ENCODE results near the gene CIB1.
"Not testable (repeated sequence)": the region's sequence is repeated elsewhere in the genome, so short reads cannot be mapped to it uniquely, and the experiment has no call there.

CIB1 gene

DNA sequence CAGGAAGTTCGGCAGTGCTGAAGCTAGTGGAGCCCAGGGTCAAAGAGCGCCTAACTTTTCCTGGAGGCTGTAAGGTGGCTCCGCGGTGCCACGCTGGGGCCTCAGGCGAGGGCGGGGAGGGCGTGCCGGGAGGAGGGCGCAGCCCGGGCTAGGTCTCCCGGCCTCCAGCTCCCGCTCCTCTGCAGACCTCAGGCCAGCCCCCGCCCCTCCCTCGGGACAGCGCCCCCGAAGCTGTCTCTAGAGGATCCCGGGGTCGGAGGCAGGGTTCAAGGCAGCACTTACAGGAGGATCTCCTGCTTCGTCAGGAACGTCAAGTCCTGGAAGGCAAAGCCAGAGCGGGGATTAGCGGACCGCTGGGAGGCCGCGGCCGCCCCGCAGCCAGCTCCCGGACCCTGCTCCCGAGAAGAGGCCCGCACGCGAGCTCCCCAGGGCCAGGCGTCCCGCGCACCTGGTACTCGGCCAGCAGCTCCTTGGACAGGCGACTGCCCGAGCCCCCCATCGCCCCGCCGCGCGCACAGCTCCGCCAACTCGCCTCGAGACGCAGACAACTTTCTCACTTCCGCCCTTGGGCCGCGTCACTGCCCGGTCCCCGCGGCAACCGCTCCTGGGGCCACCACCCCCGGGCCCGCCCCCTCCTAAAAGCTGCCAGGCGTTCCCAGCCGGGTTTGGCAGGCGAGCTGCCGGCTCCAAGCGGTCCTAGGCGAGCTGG lies at the start of gene CIB1:
Gene CIB1 (minus strand): TSS at position 555 of the 709 bp plus-strand sequence. CDS start 56 bp downstream, at position 499.
- ATAC-seq (ENCODE audit: low read depth), result peak; percentile 73
- Mint-ChIP-seq H3K27ac (peak within 1 kb of the TSS; percentile 95), H3K9me3 (no peaks in the 10 kb centered on the region)

DNA sequence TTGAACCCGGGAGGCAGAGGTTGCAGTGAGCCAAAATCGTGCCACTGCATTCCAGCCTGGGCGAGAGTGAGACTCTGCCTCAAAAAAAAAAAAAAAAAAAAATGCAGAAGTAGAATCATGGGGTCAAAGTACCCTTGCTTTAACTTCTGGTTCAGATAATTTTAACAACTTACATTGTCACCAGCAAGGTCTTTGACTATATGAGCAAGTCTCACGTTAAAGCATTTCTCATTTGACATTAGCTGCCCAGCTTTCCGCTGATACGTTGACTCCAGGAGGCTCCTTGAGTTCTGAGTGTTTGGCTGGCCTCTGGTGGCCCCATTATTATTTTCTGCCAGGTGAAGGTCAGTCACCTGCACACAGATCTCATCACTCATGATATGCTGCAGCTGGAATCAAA lies 47.9 kb upstream of the CIB1 start:
- H3K36me3 Mint-ChIP-seq, result not testable (repeated sequence)

More for the DNA sequence above, at the start of gene CIB1:
- peak; percentile 91 to 94 for DNase-seq (ENCODE audit: low spot score in 2 of 2)
- H3K27me3 Mint-ChIP-seq, result no peaks in the 10 kb centered on the region
- peaks cover 13% of the 10 kb centered on the region for H3K36me3 Mint-ChIP-seq
- H3K4me3 Mint-ChIP-seq, result peak within 1 kb of the TSS; percentile 89
- H3K4me1 Mint-ChIP-seq, result peaks cover 38% of the 10 kb centered on the region

DNA sequence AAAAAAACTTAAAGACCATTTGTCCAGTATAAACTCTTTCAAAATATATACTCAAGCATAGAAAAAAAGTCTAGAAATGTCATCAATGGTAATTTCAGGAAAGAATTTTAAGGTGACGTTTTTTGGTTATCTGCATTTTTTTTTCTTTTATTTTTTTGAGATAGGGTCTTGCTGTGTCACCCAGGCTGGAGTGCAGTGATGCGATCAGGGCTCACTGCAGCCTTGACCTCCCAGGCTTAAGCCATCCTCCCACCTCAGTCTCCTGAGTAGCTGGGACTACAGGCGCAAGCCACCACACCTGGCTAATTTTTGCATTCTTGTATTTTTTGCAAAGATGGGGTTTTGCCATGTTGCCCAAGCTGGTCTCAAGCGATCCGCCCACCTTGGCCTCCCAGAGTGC lies 47.0 kb upstream of the CIB1 start:
- not testable (repeated sequence) for DNase-seq (ENCODE audit: low spot score in 2 of 2); H3K27ac Mint-ChIP-seq; H3K9me3 Mint-ChIP-seq; ATAC-seq (ENCODE audit: low read depth); H3K4me1 Mint-ChIP-seq; H3K4me3 Mint-ChIP-seq; H3K27me3 Mint-ChIP-seq; H3K36me3 Mint-ChIP-seq

More for the DNA sequence above, 47.9 kb upstream of the CIB1 start:
- not testable (repeated sequence) for H3K27ac Mint-ChIP-seq; H3K4me1 Mint-ChIP-seq; H3K4me3 Mint-ChIP-seq; H3K27me3 Mint-ChIP-seq; DNase-seq (ENCODE audit: low spot score in 2 of 2); ATAC-seq (ENCODE audit: low read depth); H3K9me3 Mint-ChIP-seq

DNA sequence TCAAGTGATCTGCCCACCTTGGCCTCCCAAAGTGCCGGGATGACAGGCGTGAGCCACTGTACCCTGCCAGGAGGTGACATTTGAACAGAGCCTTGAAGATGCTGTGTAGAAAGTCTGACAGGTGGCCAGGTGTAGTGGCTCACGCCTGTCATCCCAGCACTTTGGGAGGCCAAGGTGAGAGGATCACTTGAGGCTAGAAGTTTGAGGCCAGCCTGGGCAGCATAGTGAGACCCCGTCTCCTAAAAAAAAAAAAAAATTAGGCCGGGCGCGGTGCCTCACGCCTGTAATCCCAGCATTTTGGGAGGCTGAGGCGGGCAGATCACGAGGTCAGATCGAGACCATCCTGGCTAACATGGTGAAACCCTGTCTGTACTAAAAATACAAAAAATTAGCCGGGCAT lies 44.7 kb upstream of the CIB1 start:
- DNase-seq (ENCODE audit: low spot score in 2 of 2); H3K27me3 Mint-ChIP-seq; H3K9me3 Mint-ChIP-seq; H3K4me1 Mint-ChIP-seq; H3K27ac Mint-ChIP-seq; H3K4me3 Mint-ChIP-seq; ATAC-seq (ENCODE audit: low read depth); H3K36me3 Mint-ChIP-seq: not testable (repeated sequence)

DNA sequence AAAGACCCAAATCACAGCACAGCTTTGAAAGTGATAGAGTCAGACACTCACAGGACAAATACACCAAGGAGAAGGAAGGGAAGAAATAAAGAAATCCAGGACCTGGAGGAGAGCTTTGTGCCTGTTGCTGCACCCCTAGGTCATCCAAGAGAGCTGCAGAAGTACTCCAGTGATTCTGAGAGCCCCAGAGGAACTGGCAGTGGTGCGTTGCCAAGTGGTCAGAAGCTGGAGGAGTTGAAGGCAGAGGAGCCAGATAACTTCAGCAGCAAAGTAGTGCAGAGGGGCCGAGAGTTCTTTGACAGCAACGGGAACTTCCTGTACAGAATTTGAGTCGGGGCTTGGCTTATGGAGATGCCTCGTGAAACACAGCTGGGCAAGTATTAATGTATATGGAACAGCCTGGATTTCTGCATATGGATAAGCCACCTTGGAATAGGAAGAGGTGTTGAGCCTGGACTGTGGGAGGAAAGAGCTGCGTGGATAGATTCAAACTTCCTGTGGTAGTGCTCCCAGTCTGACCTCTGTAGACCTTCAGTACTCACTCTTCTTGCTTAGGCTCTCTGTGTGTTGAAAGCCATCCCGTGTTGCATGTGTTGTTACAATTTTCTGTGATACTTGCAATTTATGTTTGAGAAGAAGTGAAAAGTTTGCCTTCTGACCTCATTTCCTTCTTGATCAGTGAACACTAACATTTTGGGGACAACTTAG lies 37.9 kb upstream of the CIB1 start:
- Mint-ChIP-seq H3K4me3 (no peak overlapping the region), H3K9me3 (no peaks in the 10 kb centered on the region), H3K27ac (peak overlapping the region; percentile 40), H3K27me3 (no peaks in the 10 kb centered on the region), H3K4me1 (peaks cover 30% of the 10 kb centered on the region), H3K36me3 (peaks cover 33% of the 10 kb centered on the region)
- no peak for ATAC-seq (ENCODE audit: low read depth)
- DNase-seq (ENCODE audit: low spot score in 2 of 2), result no peak

DNA sequence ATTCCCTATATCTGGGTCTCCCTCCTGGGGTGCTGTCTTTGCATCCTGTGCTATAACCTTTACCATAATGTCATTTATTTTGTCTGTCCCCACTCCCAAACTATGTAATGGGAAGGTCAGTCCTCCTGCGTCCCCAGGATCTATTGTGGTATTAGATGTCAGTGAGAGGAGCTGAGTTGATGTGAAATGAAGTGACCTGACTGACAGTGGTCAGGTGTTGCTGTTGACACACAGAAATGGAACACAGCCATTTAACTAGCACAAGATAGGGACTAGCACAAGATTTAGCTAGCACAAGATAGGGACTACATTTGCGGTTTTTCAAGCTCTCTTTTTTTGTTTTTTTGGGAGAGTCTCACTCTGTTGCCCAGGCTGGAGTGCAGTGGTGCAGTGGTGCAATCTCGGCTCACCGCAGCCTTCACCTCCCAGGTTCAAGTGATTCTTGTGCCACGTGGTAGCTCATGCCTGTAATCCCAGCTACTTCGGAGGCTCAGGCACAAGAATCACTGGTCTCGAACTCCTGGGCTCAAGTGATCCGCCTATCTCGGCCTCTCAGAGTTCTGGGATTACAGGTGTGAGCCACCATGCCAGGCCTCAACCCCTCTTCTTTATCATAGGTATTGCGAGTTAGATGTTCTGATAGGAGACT lies 36.9 kb upstream of the CIB1 start:
- Mint-ChIP-seq H3K4me1 (peaks cover 33% of the 10 kb centered on the region), H3K4me3 (no peak overlapping the region), H3K9me3 (no peaks in the 10 kb centered on the region), H3K36me3 (peaks cover 31% of the 10 kb centered on the region), H3K27ac (peak overlapping the region; percentile 58), H3K27me3 (no peaks in the 10 kb centered on the region)
- DNase-seq (ENCODE audit: low spot score in 2 of 2), result no peak
- no peak for ATAC-seq (ENCODE audit: low read depth)

DNA sequence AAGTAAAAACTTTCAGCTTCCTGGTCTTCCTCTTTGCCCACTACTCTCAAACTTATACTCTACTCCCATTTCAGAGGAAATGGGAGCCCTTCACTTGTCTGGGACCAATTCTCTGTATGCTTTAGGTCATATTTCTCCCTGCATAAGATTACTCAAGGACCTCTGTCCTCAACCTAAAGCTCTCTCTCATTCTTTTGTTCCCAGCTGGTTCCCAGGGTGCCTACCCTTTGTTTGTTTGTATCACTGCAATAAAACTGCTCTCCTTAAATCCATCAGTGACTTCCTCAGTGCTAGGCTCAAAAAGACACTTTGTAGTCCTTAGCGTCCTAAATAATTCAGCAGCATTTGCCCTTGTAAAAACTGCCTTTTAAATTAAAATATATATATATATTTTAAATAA lies 34.7 kb upstream of the CIB1 start:
- H3K9me3 Mint-ChIP-seq, result no peaks in the 10 kb centered on the region
- ATAC-seq (ENCODE audit: low read depth) (no peak), DNase-seq (ENCODE audit: low spot score in 2 of 2) (no peak)
- H3K4me1 Mint-ChIP-seq, result peaks cover 42% of the 10 kb centered on the region
- peak overlapping the region; percentile 25 for H3K27ac Mint-ChIP-seq
- peak overlapping the region; percentile 36 for H3K4me3 Mint-ChIP-seq
- H3K36me3 Mint-ChIP-seq, result peaks cover 25% of the 10 kb centered on the region
- H3K27me3 Mint-ChIP-seq, result no peaks in the 10 kb centered on the region

DNA sequence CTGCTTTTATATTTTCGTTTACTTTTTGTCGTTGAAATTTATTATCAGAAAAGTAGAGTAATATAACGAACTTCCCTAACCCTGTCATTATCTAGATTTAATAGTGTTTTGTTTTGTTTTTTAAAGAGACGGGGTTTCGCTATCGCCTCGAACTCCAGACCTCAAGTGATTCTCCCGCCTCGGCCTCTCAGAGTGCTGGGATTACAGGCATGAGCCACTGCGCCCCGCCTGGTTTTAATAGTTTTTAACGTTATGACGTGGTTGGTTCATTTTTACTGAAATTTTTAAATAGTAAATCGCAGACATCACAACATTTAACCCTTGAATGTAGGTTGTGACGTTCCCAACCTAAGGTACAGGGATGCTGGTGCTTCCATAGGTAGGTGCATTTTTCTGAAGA lies 32.7 kb upstream of the CIB1 start:
- Mint-ChIP-seq H3K27ac (peak overlapping the region; percentile 97), H3K9me3 (no peaks in the 10 kb centered on the region), H3K36me3 (peaks cover 22% of the 10 kb centered on the region), H3K4me3 (peak overlapping the region; percentile 96), H3K27me3 (no peaks in the 10 kb centered on the region), H3K4me1 (peaks cover 36% of the 10 kb centered on the region)
- DNase-seq (ENCODE audit: low spot score in 2 of 2), result no peak
- no peak for ATAC-seq (ENCODE audit: low read depth)

DNA sequence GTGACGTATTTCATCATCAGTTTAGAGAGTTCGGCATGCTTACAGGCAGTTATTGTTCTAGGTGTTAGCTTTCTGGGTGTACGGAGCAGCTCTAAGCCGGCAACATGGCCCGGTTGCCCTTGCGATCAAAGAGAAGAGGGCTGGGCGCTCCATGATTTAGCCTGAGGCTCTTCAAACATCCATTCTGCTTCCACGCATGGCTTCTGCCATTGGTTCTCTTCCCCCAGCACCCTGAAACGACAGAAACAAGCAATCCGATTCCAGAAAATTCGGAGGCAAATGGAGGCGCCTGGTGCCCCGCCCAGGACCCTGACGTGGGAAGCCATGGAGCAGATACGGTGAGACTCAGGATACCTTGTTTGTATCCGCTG lies 32.3 kb upstream of the CIB1 start:
- DNase-seq (ENCODE audit: low spot score in 2 of 2) (no peak), ATAC-seq (ENCODE audit: low read depth) (peak; percentile 5)
- H3K27ac Mint-ChIP-seq, result peak overlapping the region; percentile 97
- no peaks in the 10 kb centered on the region for H3K9me3 Mint-ChIP-seq
- no peaks in the 10 kb centered on the region for H3K27me3 Mint-ChIP-seq
- peaks cover 20% of the 10 kb centered on the region for H3K36me3 Mint-ChIP-seq
- H3K4me1 Mint-ChIP-seq, result peaks cover 33% of the 10 kb centered on the region
- H3K4me3 Mint-ChIP-seq, result peak overlapping the region; percentile 96

DNA sequence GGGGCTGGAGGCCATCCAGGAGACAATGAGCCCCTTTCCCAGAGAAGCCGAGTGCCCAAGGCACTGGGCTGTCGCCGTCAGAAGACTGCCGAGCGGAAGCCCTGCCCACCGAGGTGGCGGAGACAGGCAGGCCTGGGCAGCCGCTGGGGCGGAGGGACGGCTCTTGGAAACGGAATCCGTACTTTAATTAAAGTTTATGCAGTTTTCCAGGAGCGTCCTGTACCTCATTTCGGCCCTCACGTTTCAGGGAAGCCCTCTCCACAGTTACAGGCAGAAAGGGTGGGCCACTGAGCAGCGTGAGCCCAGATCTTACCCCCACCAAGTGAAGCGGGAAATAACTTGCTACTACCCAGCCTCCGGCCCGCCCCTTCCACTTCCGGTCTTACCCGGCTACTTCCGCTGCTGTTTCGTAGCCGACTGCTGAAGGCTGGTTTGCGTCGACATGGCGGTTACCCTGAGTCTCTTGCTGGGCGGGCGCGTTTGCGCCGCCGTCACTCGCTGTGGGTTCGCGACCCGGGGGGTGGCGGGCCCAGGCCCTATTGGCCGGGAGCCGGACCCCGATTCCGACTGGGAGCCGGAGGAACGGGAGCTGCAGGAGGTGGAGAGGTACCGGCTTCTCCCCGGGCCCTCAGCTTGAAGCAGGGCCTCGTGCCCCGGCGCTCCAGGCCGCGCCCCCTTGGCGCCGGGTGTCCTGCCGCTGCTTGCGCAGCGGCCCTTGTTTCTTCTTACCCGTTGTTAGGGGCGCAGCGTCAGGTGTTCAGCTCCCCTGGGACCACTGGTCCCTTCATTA lies 31.7 kb upstream of the CIB1 start, which contains the start of gene NGRN:
Gene NGRN (plus strand): TSS at position 402 of the 790 bp plus-strand sequence. CDS start 41 bp downstream, at position 443.
- Mint-ChIP-seq H3K4me3 (peak within 1 kb of the TSS; percentile 96), H3K4me1 (peaks cover 31% of the 10 kb centered on the region), H3K36me3 (peaks cover 17% of the 10 kb centered on the region), H3K27ac (peak within 1 kb of the TSS; percentile 97), H3K9me3 (no peaks in the 10 kb centered on the region), H3K27me3 (no peaks in the 10 kb centered on the region)
- peak; percentile 87 to 92 for DNase-seq (ENCODE audit: low spot score in 2 of 2)
- ATAC-seq (ENCODE audit: low read depth), result peak; percentile 88

DNA sequence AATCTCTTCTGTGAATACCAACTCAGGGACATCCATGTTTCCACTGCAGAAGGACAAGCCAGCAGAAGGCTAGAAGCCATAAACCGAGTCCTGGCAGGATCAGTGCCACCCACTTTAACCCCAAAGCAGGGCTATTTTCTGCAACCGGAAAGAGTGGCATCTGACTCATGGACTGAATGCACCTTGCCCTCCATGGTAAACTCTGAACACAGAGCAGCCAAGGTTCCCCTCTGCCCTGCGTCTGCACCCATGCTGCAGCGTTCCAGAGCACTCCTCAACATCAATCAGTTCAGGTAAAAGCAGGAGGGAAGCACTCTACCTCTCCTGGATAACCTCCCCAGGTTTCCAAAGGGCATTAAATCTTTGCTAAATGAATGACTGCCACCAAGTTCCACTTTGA lies 30.9 kb upstream of the CIB1 start:
- Mint-ChIP-seq H3K27ac (peak overlapping the region; percentile 97), H3K27me3 (no peaks in the 10 kb centered on the region), H3K4me1 (peaks cover 24% of the 10 kb centered on the region), H3K9me3 (no peaks in the 10 kb centered on the region), H3K36me3 (peaks cover 10% of the 10 kb centered on the region), H3K4me3 (peak overlapping the region; percentile 96)
- ATAC-seq (ENCODE audit: low read depth) (no peak), DNase-seq (ENCODE audit: low spot score in 2 of 2) (no peak)

DNA sequence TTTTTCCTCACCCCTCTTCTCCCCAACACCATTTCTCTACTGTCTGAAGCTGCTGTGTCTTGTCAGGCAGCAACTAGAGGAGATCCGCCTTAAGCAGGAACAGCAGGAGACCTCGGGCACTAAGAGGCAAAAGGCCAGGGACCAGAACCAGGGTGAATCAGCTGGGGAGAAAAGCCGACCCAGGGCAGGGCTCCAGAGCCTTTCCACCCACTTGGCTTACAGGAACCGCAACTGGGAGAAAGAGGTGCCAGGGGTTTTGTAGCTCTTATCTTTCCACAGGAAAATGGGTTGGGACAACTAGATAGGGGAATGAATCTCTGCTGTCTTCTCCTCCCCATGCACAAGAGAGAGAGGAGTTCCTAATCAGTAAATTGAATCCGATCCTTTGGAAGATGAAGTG lies 28.7 kb upstream of the CIB1 start:
- peaks cover 13% of the 10 kb centered on the region for H3K4me1 Mint-ChIP-seq
- no peak overlapping the region for H3K4me3 Mint-ChIP-seq
- H3K36me3 Mint-ChIP-seq, result peaks cover under 1% of the 10 kb centered on the region
- no peaks in the 10 kb centered on the region for H3K9me3 Mint-ChIP-seq
- ATAC-seq (ENCODE audit: low read depth), result no peak
- H3K27me3 Mint-ChIP-seq, result no peaks in the 10 kb centered on the region
- no peak for DNase-seq (ENCODE audit: low spot score in 2 of 2)
- no peak overlapping the region for H3K27ac Mint-ChIP-seq

DNA sequence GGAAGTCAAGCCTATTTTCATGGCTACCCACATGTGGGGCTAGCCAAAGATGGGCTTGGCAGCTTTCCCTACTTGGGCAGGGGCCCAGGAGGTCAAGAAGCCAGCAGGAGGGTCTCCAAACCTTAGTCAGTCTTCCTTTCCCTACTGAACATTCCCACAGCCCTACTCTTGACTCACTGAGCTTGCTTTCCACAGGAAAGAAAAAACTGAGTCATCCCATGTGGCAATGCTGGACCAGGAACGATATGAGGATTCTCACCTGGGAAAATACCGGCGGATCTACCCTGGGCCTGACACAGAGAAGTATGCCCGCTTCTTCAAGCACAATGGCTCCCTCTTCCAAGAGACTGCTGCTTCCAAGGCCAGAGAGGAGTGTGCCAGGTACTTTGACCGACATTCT lies 28.1 kb upstream of the CIB1 start:
- no peak for ATAC-seq (ENCODE audit: low read depth)
- Mint-ChIP-seq H3K27ac (no peak overlapping the region), H3K36me3 (no peaks in the 10 kb centered on the region), H3K27me3 (peaks cover 2% of the 10 kb centered on the region), H3K9me3 (no peaks in the 10 kb centered on the region), H3K4me1 (peaks cover 12% of the 10 kb centered on the region), H3K4me3 (no peak overlapping the region)
- DNase-seq (ENCODE audit: low spot score in 2 of 2), result no peak

DNA sequence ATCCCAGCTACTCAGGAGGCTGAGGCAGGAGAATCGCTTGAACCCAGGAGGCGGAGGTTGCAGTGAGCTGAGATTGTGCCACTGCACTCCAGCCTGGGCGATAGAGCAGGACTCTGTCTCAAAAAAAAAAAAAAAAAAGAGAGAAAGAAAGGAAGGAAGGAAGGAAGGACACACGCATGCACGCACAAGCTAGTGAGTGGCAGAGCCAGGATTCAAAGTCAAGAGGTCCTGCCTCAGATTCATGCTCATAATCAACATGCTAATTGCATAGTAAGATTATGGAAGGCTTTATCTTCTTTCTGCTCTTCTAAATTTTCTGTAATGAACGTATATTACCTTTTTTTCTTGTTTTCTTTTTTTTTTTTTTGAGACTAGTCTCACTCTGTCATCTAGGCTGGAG lies 27.0 kb upstream of the CIB1 start:
- not testable (repeated sequence) for H3K27ac Mint-ChIP-seq; H3K27me3 Mint-ChIP-seq; ATAC-seq (ENCODE audit: low read depth); H3K4me3 Mint-ChIP-seq; DNase-seq (ENCODE audit: low spot score in 2 of 2); H3K9me3 Mint-ChIP-seq; H3K36me3 Mint-ChIP-seq; H3K4me1 Mint-ChIP-seq

Measured in memory B cell (primary cell).